HUDEP-2 (cell line): Measurements from ENCODE around the gene EGFLAM.

ENCODE experiments used
- DNase-seq, 76 experiments: peaks; one replicate each; lab custom pipeline; 2025; ENCODE audit not compliant: unreplicated experiment in 76 of 76; lab: John Stamatoyannopoulos, UW

EGFLAM gene

GRCh38 chr5:38263983-38264382 lies 5.6 kb downstream of the EGFLAM start:
- DNase-seq = no peak

- DNase-seq = peak in 47 of 76 experiments; percentile 1 to 61 (median 24)
Observed at GRCh38 chr5:38265546-38266179, 7.3 kb downstream of the EGFLAM start.

DNA sequence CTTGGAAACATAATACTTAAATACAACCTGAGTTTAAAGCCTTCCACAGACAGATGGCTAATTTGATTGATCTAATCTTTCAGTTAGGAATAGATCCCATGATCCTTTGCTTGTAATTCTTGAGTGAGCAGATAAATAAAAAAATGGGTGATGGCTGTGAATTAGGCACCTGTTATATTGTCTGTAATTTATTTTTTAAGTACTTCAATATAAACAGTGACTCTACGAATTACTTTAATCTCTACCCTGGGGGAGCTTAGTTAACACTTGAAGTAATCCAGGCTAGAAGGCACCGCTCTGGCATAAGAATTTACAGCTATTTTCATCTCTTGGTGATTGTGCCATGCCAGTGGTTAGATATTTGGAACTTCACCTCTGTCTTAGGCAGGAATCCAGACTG lies 9.0 kb downstream of the EGFLAM start:
- no peak for DNase-seq

DNA sequence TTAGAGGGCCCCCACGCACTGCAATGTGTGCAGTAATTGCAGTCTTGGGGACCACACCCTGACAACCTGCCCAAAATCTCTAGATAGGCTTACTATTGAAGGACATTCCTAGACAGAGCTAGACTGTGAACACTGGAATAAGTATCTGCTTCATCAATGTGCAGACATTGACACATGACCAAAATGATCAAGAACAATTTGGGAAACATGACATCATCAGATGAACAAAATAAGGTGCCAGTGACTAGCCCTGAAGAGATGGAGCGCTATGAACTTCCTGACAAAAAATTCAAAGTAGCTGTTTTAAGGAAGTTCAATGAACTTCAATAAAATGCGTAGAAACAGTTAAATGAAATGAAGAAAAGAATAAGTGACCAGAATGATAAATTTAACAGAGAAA lies 15.3 kb downstream of the EGFLAM start:
- DNase-seq = no peak

GRCh38 chr5:38274370-38274769 lies 16.0 kb downstream of the EGFLAM start:
- DNase-seq = no peak

DNA sequence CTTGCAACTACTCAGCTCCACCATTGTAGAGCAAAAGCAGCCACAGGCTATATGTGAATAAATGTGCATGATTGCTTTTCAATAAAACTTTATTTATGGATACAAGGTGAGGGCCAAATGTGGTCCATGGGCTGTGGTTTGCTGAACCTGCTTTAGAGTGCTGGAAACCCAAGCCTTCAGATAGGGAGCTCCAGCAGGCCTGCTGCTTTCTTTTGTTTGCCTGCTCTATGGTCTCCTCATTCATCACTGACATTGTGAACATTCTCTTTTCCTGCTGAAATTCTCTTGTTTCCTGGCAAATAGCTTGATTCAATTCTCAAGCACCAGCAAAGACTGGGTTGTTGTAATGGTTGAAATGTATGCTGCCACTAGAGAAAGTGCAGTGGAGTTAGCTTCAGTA lies 26.0 kb downstream of the EGFLAM start:
- no peak for DNase-seq

GRCh38 chr5:38285226-38285625 lies 26.9 kb downstream of the EGFLAM start:
- DNase-seq = no peak

GRCh38 chr5:38286002-38286401 lies 27.6 kb downstream of the EGFLAM start:
- no peak for DNase-seq

- no peak for DNase-seq
Observed at GRCh38 chr5:38287124-38287523, 28.8 kb downstream of the EGFLAM start.

- no peak for DNase-seq
Observed at GRCh38 chr5:38289457-38289856, 31.1 kb downstream of the EGFLAM start.

- DNase-seq = no peak
Observed at GRCh38 chr5:38290028-38290653, 31.8 kb downstream of the EGFLAM start.

GRCh38 chr5:38291355-38291754 lies 33.0 kb downstream of the EGFLAM start:
- DNase-seq = no peak

DNA sequence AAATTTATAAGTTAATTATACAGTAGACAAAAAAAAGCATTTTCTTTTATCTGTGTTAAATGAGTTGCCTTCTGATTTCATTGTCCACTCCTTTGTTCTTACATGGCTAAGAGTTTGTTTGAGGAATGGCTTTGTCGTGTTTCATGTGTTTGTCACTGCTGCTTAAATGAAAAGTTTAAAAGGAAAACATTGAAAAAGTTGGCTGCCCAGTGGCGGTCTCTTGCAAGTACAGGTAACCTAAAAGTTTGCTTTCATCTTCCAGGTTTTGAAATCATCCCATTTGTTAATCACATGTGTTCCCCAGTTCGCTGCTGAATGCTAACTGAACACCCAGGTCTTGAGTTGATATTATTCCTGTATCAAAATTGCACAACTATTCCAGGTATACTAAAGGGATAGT lies 33.9 kb downstream of the EGFLAM start:
- DNase-seq = no peak

- no peak for DNase-seq
Observed at GRCh38 chr5:38295751-38296150, 37.4 kb downstream of the EGFLAM start.

GRCh38 chr5:38297830-38298608 lies 39.7 kb downstream of the EGFLAM start:
- DNase-seq = no peak

DNA sequence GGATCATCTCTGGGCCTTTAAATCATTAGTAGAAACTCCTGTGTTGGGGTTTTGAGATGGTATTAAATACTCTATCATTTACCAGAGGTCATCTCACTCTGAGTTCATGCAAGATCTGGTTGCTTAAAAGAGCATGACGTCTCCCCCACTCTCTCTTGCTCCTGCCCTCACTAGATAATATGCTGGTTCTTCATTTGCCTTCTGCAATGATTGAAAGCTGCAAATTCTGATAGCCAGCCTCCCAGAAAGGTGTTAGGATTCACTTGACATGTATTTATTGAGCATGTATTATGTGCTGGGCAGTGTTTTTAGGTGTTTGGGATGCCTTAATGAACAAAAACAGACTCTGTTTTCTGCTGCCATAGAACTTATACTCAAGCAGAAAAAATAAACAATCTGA lies 41.2 kb downstream of the EGFLAM start:
- no peak for DNase-seq

GRCh38 chr5:38305148-38305547 lies 46.8 kb downstream of the EGFLAM start:
- DNase-seq = no peak

- DNase-seq = no peak
Observed at GRCh38 chr5:38307845-38308244, 49.5 kb downstream of the EGFLAM start.

DNA sequence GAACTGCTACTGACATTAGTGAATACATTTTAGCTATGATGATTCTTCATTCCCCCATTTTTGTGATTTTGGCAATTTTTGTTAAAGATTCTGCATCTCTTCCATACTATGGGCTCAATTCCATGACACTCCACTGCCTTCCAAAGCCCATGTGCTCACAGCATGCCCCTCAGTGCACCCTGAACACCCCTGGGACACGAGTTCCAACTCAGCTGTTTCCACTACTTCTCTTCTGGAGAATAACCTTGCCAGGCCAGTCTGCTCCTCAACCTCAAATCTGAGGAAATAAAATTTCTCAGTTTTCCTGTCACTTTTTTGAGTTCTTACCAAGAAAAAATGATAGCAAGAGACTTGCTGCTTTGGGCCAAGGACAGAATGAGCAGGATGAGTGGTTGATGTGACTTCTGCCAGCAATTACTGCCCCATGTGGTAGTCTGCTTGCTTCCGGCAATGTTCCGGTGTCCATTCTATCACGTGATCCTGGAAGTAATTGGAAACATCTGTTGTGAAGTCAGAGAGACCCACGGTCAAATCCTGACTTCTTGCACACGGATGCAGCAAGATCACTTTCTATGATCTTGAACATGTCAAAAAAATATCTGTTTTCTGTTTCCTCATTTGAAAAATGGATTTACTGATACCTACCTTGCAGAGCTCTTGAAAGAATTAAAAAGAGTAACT lies 58.3 kb downstream of the EGFLAM start:
- DNase-seq = no peak

- DNase-seq = no peak
Observed at GRCh38 chr5:38317868-38318267, 59.5 kb downstream of the EGFLAM start.

- DNase-seq = no peak
Observed at GRCh38 chr5:38319491-38319890, 61.1 kb downstream of the EGFLAM start.
